Melanocyte of skin (primary cell): Measurements from ENCODE around the gene ZNF700. TPM values are rescaled to one million over a fixed set of nuclear protein-coding genes. Genes with fewer than 3 reads are reported as not detected.

Experiments
- small RNA-seq, 2 donors: library from RNA; depleted of rRNA; stranded (forward); fragments of <200 nt; gene quantifications; one replicate each; pipeline ENCODE3, GENCODE V24; 2012
- total RNA-seq, 2 donors: library from RNA; depleted of rRNA; stranded (reverse); fragments of >200 nt; gene quantifications; 2 replicates each; pipeline ENCODE4 v1.2.3, GENCODE V29; 2012

ZNF700 gene
- 1 to 10 TPM; 6.9 to 8.3 TPM for total RNA-seq

DNA sequence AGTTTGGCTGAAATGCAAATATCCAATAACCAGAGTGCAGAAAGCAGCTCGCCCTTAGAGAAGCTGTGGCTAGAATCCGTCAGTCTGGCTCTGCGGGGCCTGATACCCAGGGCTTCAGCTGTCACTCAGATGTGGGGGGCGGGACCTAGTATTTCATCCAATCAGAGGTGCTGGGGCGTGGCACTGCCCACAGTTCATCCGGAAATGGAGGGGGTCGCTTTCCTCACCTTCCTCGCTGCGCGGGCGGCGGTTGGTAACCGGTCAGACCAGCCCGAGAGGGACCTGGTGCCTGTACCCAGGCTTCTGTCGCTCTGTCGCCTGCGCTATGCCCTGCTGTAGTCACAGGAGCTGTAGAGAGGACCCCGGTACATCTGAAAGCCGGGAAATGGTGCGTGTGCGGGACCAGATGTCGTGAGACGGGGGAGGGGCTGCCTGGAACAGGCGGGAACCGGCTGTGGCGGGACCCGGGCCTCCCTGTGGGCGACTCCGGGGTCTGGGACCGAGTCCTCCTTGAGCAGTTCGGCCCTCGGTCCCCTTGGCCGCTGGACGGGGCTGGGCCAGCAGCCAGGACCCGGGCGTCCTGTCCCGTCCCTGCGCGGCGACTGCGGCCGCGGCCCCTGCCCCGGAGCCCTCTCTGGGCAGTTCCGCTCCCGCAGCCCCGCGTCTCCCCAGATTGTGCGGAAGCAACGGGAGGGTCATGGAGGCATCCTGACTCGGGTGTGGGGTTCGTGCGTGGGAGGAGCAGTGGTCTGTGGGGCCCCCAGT lies at the start of gene ZNF700:
Gene ZNF700 (plus strand): TSS at position 222 of the 765 bp plus-strand sequence. CDS start 104 bp downstream, at position 326.

DNA sequence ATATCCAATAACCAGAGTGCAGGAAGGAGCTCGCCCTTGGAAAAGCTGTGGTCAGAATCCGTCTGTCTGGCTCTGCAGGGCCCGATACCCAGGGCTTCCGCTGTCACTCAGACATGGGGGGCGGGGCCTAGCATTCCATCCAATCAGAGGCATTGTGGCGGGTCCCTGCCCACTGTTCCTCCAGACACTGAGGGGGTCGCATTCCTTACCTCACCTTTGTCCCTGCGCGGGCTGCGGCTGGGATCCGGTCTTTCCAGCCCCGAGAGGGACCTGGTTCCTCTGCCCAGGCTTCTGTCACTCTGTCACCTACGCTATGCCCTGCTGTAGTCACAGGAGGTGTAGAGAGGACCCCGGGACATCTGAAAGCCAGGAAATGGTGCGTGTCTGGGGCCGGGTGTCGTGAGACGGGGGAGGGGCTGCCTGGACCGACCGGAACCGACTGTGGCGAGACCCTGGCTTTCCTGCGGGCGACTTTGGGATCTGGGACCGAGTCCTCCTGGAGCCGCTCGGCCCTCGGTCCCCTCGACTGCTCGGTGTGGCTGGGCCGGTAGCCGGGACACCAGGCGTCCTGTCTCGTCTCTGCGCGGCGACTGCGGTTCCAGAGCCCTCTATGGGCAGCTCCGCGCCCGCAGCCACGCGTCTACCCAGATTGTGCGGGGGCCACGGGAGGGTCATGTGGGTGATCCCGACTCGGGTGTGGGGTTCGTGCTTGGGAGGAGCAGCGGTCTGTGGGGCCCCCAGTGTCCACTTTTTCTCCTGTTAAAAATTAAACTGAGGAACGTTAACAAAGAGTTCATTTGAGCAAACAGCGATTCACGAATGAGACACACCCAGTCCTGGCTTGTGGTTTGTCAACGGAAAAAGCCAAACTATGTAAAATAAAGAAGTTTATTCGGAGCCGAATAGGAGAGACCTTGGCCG lies 37.0 kb upstream of the ZNF700 start, which contains the start of gene ZNF69:
Gene ZNF69 (plus strand): TSS at position 172 of the 921 bp plus-strand sequence. CDS start 142 bp downstream, at position 314.

DNA sequence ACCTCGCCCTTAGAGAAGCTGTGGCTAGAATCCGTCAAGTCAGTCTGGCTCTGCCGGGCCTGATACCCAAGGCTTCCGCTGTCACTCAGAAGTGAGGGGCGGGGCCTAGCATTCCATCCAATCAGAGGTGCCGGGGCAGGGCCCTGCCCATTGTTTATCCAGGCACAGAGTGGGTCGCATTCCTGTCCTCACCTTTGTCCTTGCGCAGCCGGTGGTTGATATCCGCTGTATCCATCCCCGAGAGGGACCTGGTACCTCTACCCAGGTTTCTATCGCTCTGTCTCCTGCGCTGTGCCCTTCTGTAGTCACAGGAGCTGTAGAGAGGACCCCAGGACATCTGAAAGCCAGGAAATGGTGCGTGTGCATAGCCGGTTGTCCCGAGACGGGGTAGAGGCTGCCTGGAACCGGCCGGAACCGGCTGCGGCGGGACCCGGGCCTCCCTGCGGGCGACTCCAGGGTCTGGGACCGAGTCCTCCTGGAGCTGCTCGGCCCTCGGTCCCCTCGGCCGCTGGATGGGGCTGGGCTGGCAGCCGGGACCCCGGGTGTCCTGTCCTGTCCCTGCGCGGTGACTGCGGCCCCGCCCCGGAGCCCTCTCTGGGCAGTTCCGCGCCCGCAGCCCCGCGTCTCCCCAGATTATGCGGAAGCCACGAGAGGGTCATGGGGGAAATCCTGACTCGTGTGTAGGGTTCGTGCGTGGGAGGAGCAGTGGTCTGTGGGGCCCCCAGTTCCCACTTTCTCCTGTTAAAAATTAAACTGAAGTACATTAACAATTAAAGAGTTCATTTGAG lies 40.1 kb downstream of the ZNF700 start, which contains the start of gene ZNF763:
Gene ZNF763 (plus strand): TSS at position 183 of the 788 bp plus-strand sequence. CDS start 169 bp downstream, at position 352.

Small RNA genes within 50 kb of the gene (small RNA-seq; reads per million reads assigned to genes)
- 0 reads per million in 2 donors for gene RNA5SP464

Other genes starting within 250 kb of the ZNF700 start
- gene ZNF823, start 186.2 kb upstream of the ZNF700 start, total RNA-seq = 1 to 10 TPM; 8.6 to 8.7 TPM
- gene ZNF441, start 158.1 kb upstream of the ZNF700 start, total RNA-seq = 1 to 10 TPM; 6.2 to 7.0 TPM
- gene ZNF491, start 126.6 kb upstream of the ZNF700 start, total RNA-seq = 1 to 10 TPM; 2.7 to 7.6 TPM
- 10 to 100 TPM; 14.3 to 23.1 TPM for gene ZNF440, start 110.8 kb upstream of the ZNF700 start, total RNA-seq
- 10 to 100 TPM; 16.0 to 24.8 TPM for gene ZNF439, start 76.4 kb upstream of the ZNF700 start, total RNA-seq
- 1 to 10 TPM; 9.0 to 10.0 TPM for gene ZNF69, start 37.3 kb upstream of the ZNF700 start, total RNA-seq
- gene ZNF763, start 39.9 kb downstream of the ZNF700 start, total RNA-seq = 1 to 10 TPM in 1 of 2 donors, under 1 TPM in 1; 0.33 to 1.4 TPM
- 1 to 10 TPM; 3.8 to 5.7 TPM for gene ZNF433, start 110.6 kb downstream of the ZNF700 start, total RNA-seq
- gene ZNF878, start 127.9 kb downstream of the ZNF700 start, total RNA-seq = under 1 TPM; 0.34 to 0.67 TPM
- 1 to 10 TPM; 2.3 to 3.4 TPM for gene ZNF844, start 139.6 kb downstream of the ZNF700 start, total RNA-seq
- 1 to 10 TPM; 3.4 to 4.7 TPM for gene ZNF20, start 215.2 kb downstream of the ZNF700 start, total RNA-seq
- gene ZNF625, start 231.6 kb downstream of the ZNF700 start, total RNA-seq = 10 to 100 TPM; 11.0 to 11.7 TPM
- gene ZNF136, start 238.0 kb downstream of the ZNF700 start, total RNA-seq = 1 to 10 TPM; 6.3 to 7.9 TPM